Suprapubic skin (tissue), 4 donors: Measurements from ENCODE around the gene TMEM258. TPM values are rescaled to one million over a fixed set of nuclear protein-coding genes. Genes with fewer than 3 reads are reported as not detected.

Experiments used
- DNase-seq, 2 donors: peaks; one replicate each; pipeline ENCODE4 v3.0.0-alpha.2; 2019; ENCODE audit warnings: low spot score in 2 of 2
- H3K27ac ChIP-seq: fragments of 200-600 bp; sonication (generic); one replicate; pipeline ENCODE4 v1.5.1; 2019
- H3K27me3 ChIP-seq: fragments of 200-600 bp; sonication (generic); one replicate; pipeline ENCODE4 v1.5.1; 2019
- H3K36me3 ChIP-seq: fragments of 200-600 bp; sonication (generic); one replicate; pipeline ENCODE4 v1.5.1; 2019
- H3K4me1 ChIP-seq: fragments of 200-600 bp; sonication (generic); one replicate; pipeline ENCODE4 v1.5.1; 2019
- H3K4me3 ChIP-seq: fragments of 200-600 bp; sonication (generic); one replicate; pipeline ENCODE4 v1.5.1; 2019; ENCODE audit warnings: mild to moderate bottlenecking
- H3K9me3 ChIP-seq: fragments of 200-600 bp; sonication (generic); one replicate; pipeline ENCODE4 v1.5.1; 2019
- CTCF ChIP-seq, 2 donors: fragments of 200-600 bp in 1 of 2; fragments of 450-650 bp in 1 of 2; sonication (generic) in 1 of 2; IDR thresholded peaks; one replicate each; pipeline ENCODE4 v1.5.1; 2016 to 2019; ENCODE audit warnings: antibody characterized with exemption in 2 of 2, mild to moderate bottlenecking in 1 of 2, moderate library complexity in 1 of 2
- EP300 ChIP-seq: sonication (generic); formaldehyde crosslinking; IDR thresholded peaks from one replicate; pipeline ENCODE4 v1.6.1; 2017; ENCODE audit warnings: antibody characterized with exemption
- POLR2A ChIP-seq, 2 donors: fragments of 450-650 bp; IDR thresholded peaks; one replicate each; pipeline ENCODE4 v1.6.1; 2017; ENCODE audit warnings: antibody characterized with exemption in 2 of 2, mild to moderate bottlenecking in 2 of 2, moderate library complexity in 2 of 2
- POLR2AphosphoS5 ChIP-seq, 3 donors: sonication (generic); formaldehyde crosslinking; IDR thresholded peaks; one replicate each; pipeline ENCODE4 v1.6.1; 2017; ENCODE audit warnings: antibody characterized with exemption in 3 of 3
- WGBS: methylation state at CpG from one replicate; pipeline ENCODE4 v1.1.5; 2018; 5-methylcytosine and 5-hydroxymethylcytosine counted together
- total RNA-seq, 4 donors: library from RNA; depleted of rRNA; stranded (reverse); fragments of >200 nt; gene quantifications; one replicate each; pipeline ENCODE4 v1.1.0, GENCODE V29; 2016

The TMEM258 gene
- total RNA-seq, 4 donors from 2014 or later: 29.7 to 44.8 (median 35.9) TPM

DNA sequence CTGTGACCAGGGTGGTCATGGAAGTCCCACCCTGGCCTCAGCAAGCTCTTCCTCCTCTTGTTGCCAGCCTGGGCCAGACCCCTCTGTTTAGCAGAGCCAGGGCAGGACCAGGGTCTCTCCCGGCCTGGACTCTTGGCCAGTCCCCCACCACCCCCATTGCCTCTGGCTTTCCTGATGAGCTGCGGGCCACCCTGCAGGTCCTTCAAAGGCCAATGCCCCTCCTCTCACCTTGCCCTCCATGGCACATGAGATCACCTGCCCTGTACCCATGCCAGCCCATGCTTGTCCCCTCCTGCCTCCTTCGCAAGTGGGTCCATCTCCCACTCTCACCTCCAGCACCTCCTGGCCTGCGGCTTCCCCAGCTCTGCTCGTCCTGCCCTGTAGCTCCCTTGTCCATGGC lies 46.1 kb upstream of the TMEM258 start:
- WGBS: 91% methylated on average over 5 of the region's 5 CpGs

DNA sequence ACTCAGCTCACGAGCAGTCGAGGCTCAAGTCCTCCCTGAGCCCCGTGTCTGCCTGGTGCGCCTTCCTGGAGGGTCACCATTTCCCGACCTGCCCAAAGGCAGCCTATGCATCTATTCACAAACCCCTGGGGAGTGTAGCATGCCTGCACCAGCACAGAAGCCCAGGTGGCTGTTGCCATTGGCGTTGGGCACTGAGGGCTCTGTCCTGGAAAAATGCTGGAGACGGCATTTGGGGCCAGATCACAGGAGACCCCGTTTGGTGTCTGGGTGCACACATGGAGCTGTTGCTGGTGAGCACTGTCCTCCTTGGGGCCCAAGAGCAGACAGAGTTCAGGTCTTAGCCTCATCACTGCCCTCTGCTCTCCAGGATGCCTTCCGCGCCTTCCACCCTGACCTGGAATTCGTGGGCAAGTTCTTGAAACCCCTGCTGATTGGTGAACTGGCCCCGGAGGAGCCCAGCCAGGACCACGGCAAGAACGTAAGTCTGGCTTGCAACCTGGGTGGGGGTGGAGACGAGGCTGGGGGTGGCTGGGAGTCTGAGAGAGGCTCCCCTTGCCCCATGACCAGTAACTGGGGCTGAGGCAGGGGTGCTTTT lies 45.1 kb upstream of the TMEM258 start:
- H3K9me3 ChIP-seq: no peaks in the 10 kb centered on the region
- peaks cover 22% of the 10 kb centered on the region for H3K36me3 ChIP-seq
- H3K27me3 ChIP-seq: no peaks in the 10 kb centered on the region
- peaks cover 19% of the 10 kb centered on the region for H3K4me1 ChIP-seq
- TF ChIP-seq CTCF (IDR thresholded peaks at IDR 0.05) (no peak), POLR2AphosphoS5 (IDR thresholded peaks at IDR 0.05) (no peak), EP300 (no peak), POLR2A (IDR thresholded peaks at IDR 0.05) (no peak)
- H3K27ac ChIP-seq: no peak overlapping the region
- no peak for DNase-seq
- 88% methylated on average over 8 of the region's 15 CpGs for WGBS
- no peak overlapping the region for H3K4me3 ChIP-seq

More for the DNA sequence above, 46.1 kb upstream of the TMEM258 start:
- TF ChIP-seq EP300: no peak
- no peak for TF ChIP-seq CTCF (IDR thresholded peaks at IDR 0.05)
- TF ChIP-seq POLR2A (IDR thresholded peaks at IDR 0.05): no peak
- TF ChIP-seq POLR2AphosphoS5 (IDR thresholded peaks at IDR 0.05): no peak
- H3K27me3 ChIP-seq: no peaks in the 10 kb centered on the region
- H3K27ac ChIP-seq: no peak overlapping the region
- H3K36me3 ChIP-seq: peaks cover 22% of the 10 kb centered on the region
- no peak overlapping the region for H3K4me3 ChIP-seq
- H3K4me1 ChIP-seq: peaks cover 19% of the 10 kb centered on the region
- no peak for DNase-seq
- no peaks in the 10 kb centered on the region for H3K9me3 ChIP-seq

DNA sequence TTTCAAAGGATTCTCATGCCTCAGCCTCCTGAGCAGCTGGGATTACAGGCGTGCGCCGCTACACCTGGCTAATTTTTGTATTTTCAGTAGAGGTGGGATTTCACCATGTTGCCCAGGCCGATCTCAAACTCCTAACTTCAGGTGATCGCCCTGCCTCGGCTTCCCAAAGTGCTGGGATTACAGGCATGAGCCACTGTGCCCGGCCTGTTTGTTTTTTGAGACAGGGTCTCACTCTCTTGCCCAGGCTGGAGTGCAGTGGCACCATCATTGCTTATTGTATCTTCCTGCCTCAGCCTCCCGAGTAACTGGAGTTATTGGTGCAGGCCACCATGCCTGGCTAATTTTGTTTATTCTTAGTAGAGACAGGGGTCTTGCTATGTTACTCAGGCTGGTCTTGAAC lies 43.8 kb upstream of the TMEM258 start:
- H3K9me3 ChIP-seq: no peaks in the 10 kb centered on the region
- peak overlapping the region; percentile 6 for H3K27ac ChIP-seq
- WGBS: 94% methylated on average over 8 of the region's 8 CpGs
- peaks cover 19% of the 10 kb centered on the region for H3K4me1 ChIP-seq
- H3K4me3 ChIP-seq: no peak overlapping the region
- TF ChIP-seq EP300 (no peak), CTCF (IDR thresholded peaks at IDR 0.05) (no peak), POLR2AphosphoS5 (IDR thresholded peaks at IDR 0.05) (no peak), POLR2A (IDR thresholded peaks at IDR 0.05) (no peak)
- no peak for DNase-seq
- no peaks in the 10 kb centered on the region for H3K27me3 ChIP-seq
- peaks cover 16% of the 10 kb centered on the region for H3K36me3 ChIP-seq

DNA sequence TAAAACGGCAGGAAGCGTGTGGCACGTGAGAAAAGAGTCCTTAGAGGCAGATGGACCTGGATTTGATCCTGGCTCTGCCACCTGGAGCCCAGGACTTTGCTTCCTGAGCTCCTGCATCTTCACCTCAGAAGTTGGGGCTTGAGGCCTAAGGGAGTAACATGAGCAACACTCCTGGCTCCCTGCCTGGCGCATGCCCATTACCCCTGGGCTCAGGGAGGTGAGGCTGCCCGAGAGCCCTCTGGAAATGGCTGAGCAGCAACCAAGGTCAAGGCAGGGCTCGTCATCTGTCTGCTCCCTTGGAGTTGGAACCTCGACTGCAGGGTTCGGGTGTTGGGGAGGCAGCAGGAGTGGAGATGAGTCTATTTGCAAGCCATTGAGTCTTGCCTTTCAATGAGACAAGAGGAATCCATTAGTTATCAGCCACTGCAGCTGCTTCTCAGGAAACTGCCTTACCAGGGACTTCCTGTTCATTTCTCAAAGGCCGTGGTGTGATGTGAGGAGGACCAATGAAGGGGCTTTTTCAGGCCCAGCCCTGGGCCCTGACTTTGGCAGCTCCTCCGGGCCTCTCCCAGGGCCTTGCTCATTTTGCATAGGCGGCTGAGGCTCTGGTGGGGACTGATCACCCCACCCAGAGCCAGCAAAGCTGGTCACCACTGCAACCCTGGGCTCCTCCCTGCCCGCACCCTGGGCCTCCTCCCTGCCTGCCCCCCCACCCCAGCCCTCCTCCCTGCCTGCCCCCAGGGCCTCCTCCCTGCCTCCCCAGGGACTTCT lies 42.1 kb upstream of the TMEM258 start:
- DNase-seq: no peak
- no peak overlapping the region for H3K4me3 ChIP-seq
- H3K4me1 ChIP-seq: peaks cover 32% of the 10 kb centered on the region
- peak overlapping the region; percentile 64 for H3K27ac ChIP-seq
- peaks cover 4% of the 10 kb centered on the region for H3K36me3 ChIP-seq
- TF ChIP-seq CTCF (IDR thresholded peaks at IDR 0.05) (no peak), EP300 (no peak), POLR2A (IDR thresholded peaks at IDR 0.05) (no peak), POLR2AphosphoS5 (IDR thresholded peaks at IDR 0.05) (no peak)
- 48% methylated on average over 11 of the region's 12 CpGs for WGBS
- no peaks in the 10 kb centered on the region for H3K27me3 ChIP-seq
- H3K9me3 ChIP-seq: no peaks in the 10 kb centered on the region

DNA sequence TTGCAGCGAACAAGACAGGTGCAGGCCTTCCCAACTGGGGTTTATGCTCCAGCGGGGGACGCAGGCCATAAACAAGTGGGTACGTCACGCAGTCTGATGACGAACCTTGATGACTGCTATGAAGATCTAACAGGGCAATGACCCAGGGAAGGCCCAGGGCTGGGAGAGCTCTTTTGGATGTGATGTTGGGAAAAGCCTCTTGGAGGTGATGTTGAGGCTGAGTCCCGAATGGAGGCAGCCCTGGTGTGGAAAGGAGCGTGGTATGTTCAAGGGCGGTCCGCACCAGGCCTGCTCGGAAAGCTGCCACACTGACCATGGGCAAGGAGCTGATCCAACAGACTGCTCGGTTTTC lies 41.5 kb upstream of the TMEM258 start:
- Histone ChIP-seq H3K27ac (peak overlapping the region; percentile 64), H3K36me3 (peaks cover 4% of the 10 kb centered on the region), H3K9me3 (no peaks in the 10 kb centered on the region), H3K27me3 (peaks cover 6% of the 10 kb centered on the region), H3K4me1 (peaks cover 38% of the 10 kb centered on the region), H3K4me3 (no peak overlapping the region)
- TF ChIP-seq POLR2AphosphoS5 (IDR thresholded peaks at IDR 0.05): no peak
- TF ChIP-seq POLR2A (IDR thresholded peaks at IDR 0.05): no peak
- TF ChIP-seq CTCF (IDR thresholded peaks at IDR 0.05): no peak
- TF ChIP-seq EP300: no peak
- 89% methylated on average over 8 of the region's 12 CpGs for WGBS
- no peak for DNase-seq
